Activated naive CD8-positive, alpha-beta T cell (primary cell): Measurements from ENCODE around the gene FAM180B.
"Not testable (repeated sequence)": the region's sequence is repeated elsewhere in the genome, so short reads cannot be mapped to it uniquely, and the experiment has no call there.

Experiments used
- H3K27ac Mint-ChIP-seq: one replicate; pipeline ENCODE4 v1.8.0; 2021; ENCODE audit warnings: mixed read lengths
- H3K27me3 Mint-ChIP-seq: one replicate; pipeline ENCODE4 v1.8.0; 2021; ENCODE audit warnings: mixed read lengths
- H3K36me3 Mint-ChIP-seq: one replicate; pipeline ENCODE4 v1.8.0; 2021; ENCODE audit warnings: mixed read lengths
- H3K4me1 Mint-ChIP-seq: one replicate; pipeline ENCODE4 v1.8.0; 2021; ENCODE audit warnings: low read depth, mixed read lengths
- H3K4me3 Mint-ChIP-seq: one replicate; pipeline ENCODE4 v1.8.0; 2021; ENCODE audit warnings: mild to moderate bottlenecking, mixed read lengths
- H3K9me3 Mint-ChIP-seq: one replicate; pipeline ENCODE4 v1.8.0; 2021; ENCODE audit warnings: low read depth, mixed read lengths

FAM180B gene, protein sequence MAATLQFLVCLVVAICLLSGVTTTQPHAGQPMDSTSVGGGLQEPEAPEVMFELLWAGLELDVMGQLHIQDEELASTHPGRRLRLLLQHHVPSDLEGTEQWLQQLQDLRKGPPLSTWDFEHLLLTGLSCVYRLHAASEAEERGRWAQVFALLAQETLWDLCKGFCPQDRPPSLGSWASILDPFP

GRCh38 chr11:47586098-47586855 lies at the start of gene FAM180B:
Gene FAM180B, plus strand, starts transcription at chr11:47586678. Its CDS starts 91 bp downstream, at chr11:47586769.
- Mint-ChIP-seq H3K4me3 (no peak within 1 kb of the TSS), H3K27ac (no peak within 1 kb of the TSS), H3K9me3 (no peaks in the 10 kb centered on the region), H3K4me1 (peaks cover 6% of the 10 kb centered on the region), H3K27me3 (no peaks in the 10 kb centered on the region), H3K36me3 (peaks cover 10% of the 10 kb centered on the region)

DNA sequence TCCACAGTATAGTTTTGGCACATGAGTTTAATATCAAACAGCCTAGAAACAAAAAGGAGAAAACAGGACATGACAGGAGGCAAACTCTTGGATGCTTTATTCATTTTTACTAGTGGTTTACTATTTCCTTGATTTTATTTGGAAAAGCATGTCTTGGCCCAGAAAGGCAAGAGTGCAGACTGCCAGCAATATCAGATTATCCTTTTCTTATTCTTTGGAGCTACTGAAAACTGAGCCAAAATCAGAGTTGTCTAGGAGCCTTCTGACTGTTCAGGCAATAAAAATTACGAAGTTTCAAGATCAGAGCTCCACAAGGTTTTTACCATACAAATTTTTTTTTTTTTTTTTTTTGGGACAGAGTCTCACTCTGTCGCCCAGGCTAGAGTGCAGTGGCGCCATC lies 49.6 kb upstream of the FAM180B start:
- Mint-ChIP-seq H3K9me3 (no peaks in the 10 kb centered on the region), H3K4me1 (peaks cover 56% of the 10 kb centered on the region), H3K4me3 (no peak overlapping the region), H3K27me3 (no peaks in the 10 kb centered on the region), H3K27ac (no peak overlapping the region), H3K36me3 (peaks cover 3% of the 10 kb centered on the region)

GRCh38 chr11:47538741-47539565 lies 47.5 kb upstream of the FAM180B start:
- Mint-ChIP-seq H3K36me3 (peaks cover 3% of the 10 kb centered on the region), H3K4me3 (peak overlapping the region; percentile 47), H3K9me3 (no peaks in the 10 kb centered on the region), H3K27ac (peak overlapping the region; percentile 77), H3K4me1 (peaks cover 59% of the 10 kb centered on the region), H3K27me3 (no peaks in the 10 kb centered on the region)

- H3K9me3 Mint-ChIP-seq, result no peaks in the 10 kb centered on the region
- no peaks in the 10 kb centered on the region for H3K27me3 Mint-ChIP-seq
- H3K4me3 Mint-ChIP-seq, result peak overlapping the region; percentile 60
- peaks cover 66% of the 10 kb centered on the region for H3K4me1 Mint-ChIP-seq
- peak overlapping the region; percentile 77 for H3K27ac Mint-ChIP-seq
- peaks cover 3% of the 10 kb centered on the region for H3K36me3 Mint-ChIP-seq
Measured at GRCh38 chr11:47539681-47540039, 46.8 kb upstream of the FAM180B start.

GRCh38 chr11:47541070-47541469 lies 45.4 kb upstream of the FAM180B start:
- peaks cover 3% of the 10 kb centered on the region for H3K36me3 Mint-ChIP-seq
- peak overlapping the region; percentile 60 for H3K4me3 Mint-ChIP-seq
- H3K4me1 Mint-ChIP-seq, result peaks cover 66% of the 10 kb centered on the region
- no peaks in the 10 kb centered on the region for H3K9me3 Mint-ChIP-seq
- H3K27ac Mint-ChIP-seq, result peak overlapping the region; percentile 77
- H3K27me3 Mint-ChIP-seq, result no peaks in the 10 kb centered on the region

DNA sequence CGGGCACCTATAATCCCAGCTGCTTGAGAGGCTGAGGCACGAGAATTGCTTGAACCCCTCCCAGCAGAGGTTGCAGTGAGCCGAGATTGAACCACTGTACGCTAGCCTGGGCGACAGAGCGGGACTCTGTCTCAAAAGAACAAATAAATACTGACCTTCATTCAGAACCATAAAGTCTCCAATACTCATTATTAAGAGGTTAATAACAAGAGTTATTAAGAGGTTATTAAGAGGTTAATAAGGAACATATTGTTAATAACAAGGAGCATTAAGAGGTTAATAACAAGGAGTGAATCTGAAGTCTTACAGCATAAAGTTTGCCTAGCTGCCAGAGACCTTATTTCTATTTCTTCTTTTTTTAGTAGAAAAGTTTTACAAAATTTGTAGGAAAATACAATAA lies 41.2 kb upstream of the FAM180B start:
- H3K27me3 Mint-ChIP-seq, result no peaks in the 10 kb centered on the region
- peaks cover 69% of the 10 kb centered on the region for H3K4me1 Mint-ChIP-seq
- no peaks in the 10 kb centered on the region for H3K9me3 Mint-ChIP-seq
- H3K36me3 Mint-ChIP-seq, result peaks cover 5% of the 10 kb centered on the region
- no peak overlapping the region for H3K27ac Mint-ChIP-seq
- H3K4me3 Mint-ChIP-seq, result no peak overlapping the region

GRCh38 chr11:47546274-47546673 lies 40.2 kb upstream of the FAM180B start:
- Mint-ChIP-seq H3K27ac (peak overlapping the region; percentile 28), H3K4me1 (peaks cover 69% of the 10 kb centered on the region)
- not testable (repeated sequence) for H3K9me3 Mint-ChIP-seq, H3K4me3 Mint-ChIP-seq, H3K27me3 Mint-ChIP-seq, H3K36me3 Mint-ChIP-seq

GRCh38 chr11:47550288-47551047 lies 36.0 kb upstream of the FAM180B start:
- Mint-ChIP-seq H3K9me3 (no peaks in the 10 kb centered on the region), H3K27ac (peak overlapping the region; percentile 68), H3K4me1 (peaks cover 51% of the 10 kb centered on the region), H3K27me3 (no peaks in the 10 kb centered on the region), H3K36me3 (peaks cover 10% of the 10 kb centered on the region), H3K4me3 (peak overlapping the region; percentile 97)

DNA sequence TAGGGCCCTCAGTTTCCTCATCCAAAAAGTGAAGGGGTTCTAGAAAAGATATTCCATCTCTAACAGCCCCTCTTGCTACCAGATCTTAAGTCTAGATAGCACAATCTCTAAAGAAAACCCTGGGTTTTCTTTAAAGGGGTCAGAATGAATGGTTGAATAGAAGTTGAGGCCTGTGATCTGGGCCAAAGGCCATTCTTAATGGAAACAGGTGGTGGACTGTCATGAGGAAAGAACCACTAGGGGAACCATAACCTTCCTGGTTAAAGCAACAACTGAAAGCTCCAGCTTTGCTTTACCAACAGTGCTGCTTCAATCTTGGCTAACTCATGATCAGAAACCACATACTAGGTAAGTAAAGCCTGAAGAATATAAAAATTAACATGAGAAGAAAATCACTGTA lies 35.4 kb upstream of the FAM180B start:
- H3K27me3 Mint-ChIP-seq, result no peaks in the 10 kb centered on the region
- H3K4me1 Mint-ChIP-seq, result peaks cover 50% of the 10 kb centered on the region
- H3K9me3 Mint-ChIP-seq, result no peaks in the 10 kb centered on the region
- peak overlapping the region; percentile 95 for H3K27ac Mint-ChIP-seq
- H3K36me3 Mint-ChIP-seq, result peaks cover 10% of the 10 kb centered on the region
- peak overlapping the region; percentile 97 for H3K4me3 Mint-ChIP-seq

DNA sequence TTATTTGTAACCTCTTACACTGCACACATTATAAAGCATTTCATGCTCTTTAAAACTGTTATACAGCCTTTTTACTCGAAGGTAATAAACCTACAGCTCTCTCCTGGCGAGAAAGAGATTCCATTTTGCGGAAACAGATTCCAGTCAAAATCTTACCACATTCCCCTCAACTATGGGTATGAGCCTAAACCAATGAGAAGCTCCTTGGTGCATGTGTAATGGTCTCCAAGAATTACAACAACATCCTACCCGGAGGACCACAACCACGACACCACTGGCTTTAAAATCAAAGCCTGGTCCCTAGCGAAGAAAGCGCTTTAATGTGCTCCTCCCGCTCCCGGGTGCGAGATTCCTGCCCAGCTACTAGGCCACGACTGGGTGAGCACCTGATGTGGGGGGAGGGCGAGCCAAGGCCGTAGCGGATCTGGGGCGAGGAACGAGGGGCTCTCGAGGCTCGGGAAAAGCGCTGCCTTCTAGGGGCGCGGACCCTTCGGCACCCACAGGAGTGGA lies 34.4 kb upstream of the FAM180B start:
- Mint-ChIP-seq H3K27me3 (no peaks in the 10 kb centered on the region), H3K36me3 (peaks cover 9% of the 10 kb centered on the region), H3K4me3 (peak overlapping the region; percentile 97), H3K9me3 (no peaks in the 10 kb centered on the region), H3K4me1 (peaks cover 43% of the 10 kb centered on the region), H3K27ac (peak overlapping the region; percentile 95)

DNA sequence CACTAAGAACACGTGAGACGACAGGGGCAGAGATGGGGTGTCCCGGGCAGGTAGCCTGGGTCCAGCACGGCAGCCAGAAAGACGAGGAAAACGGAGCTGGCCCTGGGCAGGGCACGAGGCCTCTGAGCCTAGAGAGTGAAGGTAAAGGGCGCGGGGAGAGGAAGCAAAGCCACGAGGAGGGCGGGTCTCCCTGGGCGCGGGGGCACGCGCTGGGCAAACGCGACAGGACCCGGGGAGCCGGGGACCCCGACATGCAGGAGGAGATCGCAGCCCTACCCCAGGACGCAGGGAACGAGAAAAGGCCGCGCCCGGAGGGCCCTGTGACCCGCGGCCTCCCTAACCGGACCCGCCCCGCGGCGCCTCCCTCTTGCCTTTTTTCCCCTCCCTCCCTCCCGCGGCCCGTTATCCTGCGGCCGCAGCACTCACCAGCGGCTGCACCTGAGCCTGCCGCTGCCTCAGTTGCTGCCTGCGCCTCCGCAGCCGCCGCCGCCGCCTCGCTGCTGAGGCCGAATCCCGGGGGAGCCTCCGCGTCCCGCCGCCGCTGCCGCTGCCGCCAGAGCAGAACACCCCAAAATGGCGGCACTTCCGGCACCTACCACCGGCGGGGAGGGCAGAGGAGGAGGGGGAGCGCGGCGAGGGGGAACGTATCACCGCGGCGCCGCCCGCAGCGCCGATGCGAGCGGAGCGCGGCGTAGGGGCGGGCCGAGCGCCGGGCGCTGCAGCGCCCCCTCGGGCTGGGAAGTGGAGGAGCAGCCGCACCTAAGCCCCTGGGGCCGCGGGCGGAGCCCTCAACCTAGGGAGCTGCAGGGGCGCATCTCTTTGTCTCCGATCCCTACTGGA lies 33.7 kb upstream of the FAM180B start, which contains the start of gene CELF1:
TSS of gene CELF1 (minus strand) at position 567 of the 840 bp plus-strand sequence. CDS start 53,609 bp downstream, outside the sequence.
- peaks cover 8% of the 10 kb centered on the region for H3K36me3 Mint-ChIP-seq
- H3K9me3 Mint-ChIP-seq, result no peaks in the 10 kb centered on the region
- no peaks in the 10 kb centered on the region for H3K27me3 Mint-ChIP-seq
- peak within 1 kb of the TSS; percentile 95 for H3K27ac Mint-ChIP-seq
- H3K4me1 Mint-ChIP-seq, result peaks cover 38% of the 10 kb centered on the region
- peak within 1 kb of the TSS; percentile 97 for H3K4me3 Mint-ChIP-seq

DNA sequence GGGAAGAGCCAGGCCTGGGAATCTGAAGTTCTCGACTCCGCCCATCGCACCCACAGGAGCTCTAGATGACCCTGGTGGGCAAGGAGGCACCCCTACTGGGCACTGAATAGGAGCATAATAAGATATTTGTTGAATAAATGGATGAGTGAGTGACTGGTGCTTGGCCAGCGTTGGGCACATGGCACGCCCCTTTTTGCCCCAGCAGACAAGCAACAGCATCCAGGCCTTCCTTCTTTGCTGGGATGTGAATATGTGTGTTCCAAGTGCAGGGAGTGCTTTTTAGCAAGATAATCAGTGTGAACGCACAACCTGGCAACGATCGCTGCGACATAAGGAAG lies 33.1 kb upstream of the FAM180B start:
- Mint-ChIP-seq H3K4me3 (peak overlapping the region; percentile 85), H3K27ac (peak overlapping the region; percentile 76), H3K27me3 (no peaks in the 10 kb centered on the region), H3K9me3 (no peaks in the 10 kb centered on the region), H3K36me3 (peaks cover 8% of the 10 kb centered on the region), H3K4me1 (peaks cover 32% of the 10 kb centered on the region)

DNA sequence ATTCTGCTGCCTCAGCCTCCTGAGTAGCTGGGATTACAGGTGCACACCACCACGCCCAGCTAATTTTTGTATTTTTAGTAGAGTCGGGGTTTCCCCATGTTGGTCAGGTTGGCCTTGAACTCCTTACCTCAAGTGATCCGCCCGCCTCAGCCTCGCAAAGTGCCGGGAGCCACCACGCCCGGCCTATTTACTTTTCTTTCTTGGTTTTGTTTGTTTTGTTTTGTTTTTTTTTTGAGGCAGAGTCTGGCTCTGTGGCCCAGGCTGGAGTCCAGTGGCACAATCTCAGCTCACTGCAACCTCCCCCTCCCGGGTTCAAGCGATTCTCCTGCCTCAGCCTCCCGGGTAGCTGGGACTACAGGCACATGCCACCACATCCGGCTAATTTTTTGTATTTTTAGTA lies 29.5 kb upstream of the FAM180B start:
- H3K27me3 Mint-ChIP-seq, H3K36me3 Mint-ChIP-seq, H3K27ac Mint-ChIP-seq, H3K4me3 Mint-ChIP-seq, H3K9me3 Mint-ChIP-seq: not testable (repeated sequence)
- peaks cover 10% of the 10 kb centered on the region for H3K4me1 Mint-ChIP-seq

- Mint-ChIP-seq H3K4me1 (peaks cover 12% of the 10 kb centered on the region), H3K27me3 (no peaks in the 10 kb centered on the region), H3K9me3 (no peaks in the 10 kb centered on the region), H3K27ac (no peak overlapping the region), H3K4me3 (no peak overlapping the region), H3K36me3 (peaks cover 4% of the 10 kb centered on the region)
Measured at GRCh38 chr11:47558695-47559094, 27.8 kb upstream of the FAM180B start.
